BE2C (cell line): ENCODE results near the gene FOXO3.

Experiments used
- DNase-seq: peaks from one replicate; pipeline ENCODE4 v3.0.0-alpha.2; 2020
- H3K27me3 ChIP-seq: fragments of 250-450 bp; sonication (Bioruptor Pico); 2 replicates; pipeline ENCODE4 v1.5.1; 2020; ENCODE audit warnings: mild to moderate bottlenecking
- H3K36me3 ChIP-seq: fragments of 250-450 bp; sonication (Bioruptor Pico); 2 replicates; pipeline ENCODE4 v1.5.1; 2020; ENCODE audit warnings: mild to moderate bottlenecking
- H3K4me1 ChIP-seq: fragments of 250-450 bp; sonication (Bioruptor Pico); 2 replicates; pipeline ENCODE4 v1.5.1; 2020
- H3K4me3 ChIP-seq: 2 replicates; pipeline ENCODE4 v1.5.1; 2011; ENCODE audit warnings: low read depth, low read length
- H3K9me3 ChIP-seq: fragments of 250-450 bp; sonication (Bioruptor Pico); 2 replicates; pipeline ENCODE4 v1.5.1; 2020
- CTCF ChIP-seq: IDR thresholded peaks from 2 replicates; pipeline ENCODE4 v1.5.1; 2012; ENCODE audit warnings: mild to moderate bottlenecking, low read depth, low read length

FOXO3 gene

GRCh38 chr6:108635505-108636226, 74.9 kb downstream of the FOXO3 start:
- H3K9me3 ChIP-seq, result no peaks in the 10 kb centered on the region
- peaks cover 13% of the 10 kb centered on the region for H3K4me1 ChIP-seq
- TF ChIP-seq CTCF, result no peak
- no peak for DNase-seq
- H3K4me3 ChIP-seq, result no peak overlapping the region
- no peaks in the 10 kb centered on the region for H3K36me3 ChIP-seq
- H3K27me3 ChIP-seq, result no peaks in the 10 kb centered on the region

- Histone ChIP-seq H3K9me3 (no peaks in the 10 kb centered on the region), H3K4me3 (no peak overlapping the region), H3K36me3 (no peaks in the 10 kb centered on the region), H3K27me3 (no peaks in the 10 kb centered on the region), H3K4me1 (peaks cover 11% of the 10 kb centered on the region)
- DNase-seq, result no peak
- TF ChIP-seq CTCF, result no peak
Observed at GRCh38 chr6:108637963-108638362, 77.2 kb downstream of the FOXO3 start.

- H3K27me3 ChIP-seq, result no peaks in the 10 kb centered on the region
- no peak for TF ChIP-seq CTCF
- DNase-seq, result no peak
Observed at GRCh38 chr6:108638993-108639392, 78.3 kb downstream of the FOXO3 start.

GRCh38 chr6:108640104-108640503, 79.4 kb downstream of the FOXO3 start:
- H3K4me1 ChIP-seq, result peaks cover 4% of the 10 kb centered on the region
- no peaks in the 10 kb centered on the region for H3K36me3 ChIP-seq
- H3K4me3 ChIP-seq, result no peak overlapping the region
- TF ChIP-seq CTCF, result no peak
- H3K27me3 ChIP-seq, result no peaks in the 10 kb centered on the region
- no peak for DNase-seq
- H3K9me3 ChIP-seq, result no peaks in the 10 kb centered on the region

More at GRCh38 chr6:108638993-108639392, 78.3 kb downstream of the FOXO3 start:
- Histone ChIP-seq H3K4me3 (no peak overlapping the region), H3K4me1 (peaks cover 9% of the 10 kb centered on the region), H3K36me3 (no peaks in the 10 kb centered on the region), H3K9me3 (no peaks in the 10 kb centered on the region)

- Histone ChIP-seq H3K4me3 (no peak overlapping the region), H3K27me3 (no peaks in the 10 kb centered on the region), H3K9me3 (no peaks in the 10 kb centered on the region), H3K36me3 (no peaks in the 10 kb centered on the region), H3K4me1 (peaks cover 4% of the 10 kb centered on the region)
- DNase-seq, result no peak
- TF ChIP-seq CTCF, result no peak
Observed at GRCh38 chr6:108643184-108643583, 82.5 kb downstream of the FOXO3 start.

GRCh38 chr6:108644252-108644651, 83.5 kb downstream of the FOXO3 start:
- no peaks in the 10 kb centered on the region for H3K27me3 ChIP-seq
- no peaks in the 10 kb centered on the region for H3K36me3 ChIP-seq
- H3K9me3 ChIP-seq, result no peaks in the 10 kb centered on the region
- DNase-seq, result no peak
- H3K4me3 ChIP-seq, result no peak overlapping the region
- H3K4me1 ChIP-seq, result peaks cover 4% of the 10 kb centered on the region
- TF ChIP-seq CTCF, result no peak
